ENCODE data around the gene MED29.

Gene MED29

DNA sequence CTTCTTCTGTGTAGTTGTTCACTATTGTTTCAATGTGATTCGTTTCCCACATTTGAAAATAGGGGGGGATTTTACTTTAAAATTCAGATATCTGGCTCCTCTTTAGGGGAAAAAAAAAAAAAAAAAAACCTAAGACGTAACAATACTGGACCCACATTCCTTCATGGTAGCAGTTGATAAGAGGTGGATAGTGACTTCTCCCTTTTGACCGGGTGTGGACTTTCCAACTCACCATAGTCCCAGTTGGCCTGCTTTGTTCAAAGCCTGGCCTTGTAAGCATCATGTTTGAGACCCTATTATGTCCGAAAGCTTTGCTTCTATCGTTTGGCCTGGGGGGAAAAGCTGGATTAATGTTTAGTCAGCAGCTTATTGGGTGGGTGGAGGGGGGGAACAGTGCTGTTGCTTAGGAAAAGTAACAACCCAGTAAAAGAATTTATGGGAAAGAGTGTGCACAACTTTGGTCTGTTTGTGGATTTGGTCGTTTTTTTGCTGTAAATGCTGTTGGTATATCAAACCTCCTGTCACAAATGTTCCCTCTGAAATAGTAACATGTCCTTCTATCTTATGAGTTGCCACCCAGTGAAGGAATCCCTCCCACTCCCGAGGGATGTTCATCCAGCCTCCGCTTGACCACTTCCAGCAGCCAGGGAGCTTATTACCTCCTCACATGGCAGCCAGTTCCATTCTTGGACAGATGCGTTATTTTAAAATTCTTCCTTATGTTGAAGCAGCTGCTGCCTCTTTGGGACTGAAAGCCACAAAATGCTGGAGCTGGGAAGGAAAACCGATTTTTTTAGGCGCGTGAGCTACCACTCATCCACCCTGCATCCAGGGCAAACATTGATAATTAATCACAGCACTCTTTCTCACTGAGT lies 38.6 kb upstream of the MED29 start:
- H3K79me2 ChIP-seq (ENCODE audit: control insufficient read depth, insufficient read depth, low read length, unreplicated experiment) = peaks cover 13% of the 10 kb centered on the region
- no peak overlapping the region for H3K27ac ChIP-seq (ENCODE audit: low read depth, low read length)
- no peak overlapping the region for H3K4me3 ChIP-seq (ENCODE audit: low read depth, low read length)
- H3K4me1 ChIP-seq (ENCODE audit: control insufficient read depth, insufficient read depth, low read length, unreplicated experiment) = peaks cover 9% of the 10 kb centered on the region
- no peak overlapping the region for H2AFZ ChIP-seq (ENCODE audit: low read length, unreplicated experiment)
- H3K36me3 ChIP-seq (ENCODE audit: insufficient read depth, low read length) = peaks cover 8% of the 10 kb centered on the region; the same call in 1 of the 2 replicates
- H3K27me3 ChIP-seq (ENCODE audit: insufficient read depth, low read length) = no peaks in the 10 kb centered on the region

GRCh38 chr19:39355253-39355652 lies 35.9 kb upstream of the MED29 start:
- H2AFZ ChIP-seq (ENCODE audit: low read length, unreplicated experiment) = no peak overlapping the region
- peaks cover 6% of the 10 kb centered on the region for H3K79me2 ChIP-seq (ENCODE audit: control insufficient read depth, insufficient read depth, low read length, unreplicated experiment)
- no peak overlapping the region for H3K27ac ChIP-seq (ENCODE audit: low read depth, low read length)
- no peaks in the 10 kb centered on the region for H3K27me3 ChIP-seq (ENCODE audit: insufficient read depth, low read length)
- H3K4me3 ChIP-seq (ENCODE audit: low read depth, low read length) = no peak overlapping the region
- peaks cover 14% of the 10 kb centered on the region; the same call in 1 of the 2 replicates for H3K36me3 ChIP-seq (ENCODE audit: insufficient read depth, low read length)
- peaks cover 4% of the 10 kb centered on the region for H3K4me1 ChIP-seq (ENCODE audit: control insufficient read depth, insufficient read depth, low read length, unreplicated experiment)

- peaks cover 14% of the 10 kb centered on the region; the same call in 1 of the 2 replicates for H3K36me3 ChIP-seq (ENCODE audit: insufficient read depth, low read length)
- H3K4me1 ChIP-seq (ENCODE audit: control insufficient read depth, insufficient read depth, low read length, unreplicated experiment) = peaks cover 8% of the 10 kb centered on the region
- no peaks in the 10 kb centered on the region for H3K27me3 ChIP-seq (ENCODE audit: insufficient read depth, low read length)
- H3K79me2 ChIP-seq (ENCODE audit: control insufficient read depth, insufficient read depth, low read length, unreplicated experiment) = peaks cover 6% of the 10 kb centered on the region
- H2AFZ ChIP-seq (ENCODE audit: low read length, unreplicated experiment) = no peak overlapping the region
- H3K27ac ChIP-seq (ENCODE audit: low read depth, low read length) = no peak overlapping the region
- H3K4me3 ChIP-seq (ENCODE audit: low read depth, low read length) = no peak overlapping the region
Observed at GRCh38 chr19:39356073-39356472, 35.1 kb upstream of the MED29 start.

DNA sequence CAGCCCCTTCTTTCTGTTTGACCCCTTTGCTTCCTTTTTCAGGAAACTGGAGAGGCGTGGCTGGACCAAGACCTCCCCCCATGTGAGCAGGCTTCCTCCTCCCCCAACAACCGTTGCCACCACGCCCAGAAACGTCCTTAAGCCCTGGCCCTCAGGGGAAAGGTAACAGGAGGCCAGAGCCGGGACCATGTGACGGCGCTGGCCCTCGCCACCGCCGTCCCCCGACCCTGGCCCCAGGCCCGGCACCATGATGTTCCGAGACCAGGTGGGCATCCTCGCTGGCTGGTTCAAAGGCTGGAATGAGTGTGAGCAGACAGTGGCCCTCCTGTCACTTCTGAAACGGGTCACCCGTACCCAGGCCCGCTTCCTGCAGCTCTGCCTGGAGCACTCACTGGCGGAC lies 34.5 kb upstream of the MED29 start:
- no peak overlapping the region for H3K27ac ChIP-seq (ENCODE audit: low read depth, low read length)
- peaks cover 6% of the 10 kb centered on the region for H3K79me2 ChIP-seq (ENCODE audit: control insufficient read depth, insufficient read depth, low read length, unreplicated experiment)
- no peak overlapping the region for H2AFZ ChIP-seq (ENCODE audit: low read length, unreplicated experiment)
- peaks cover 14% of the 10 kb centered on the region; the same call in 1 of the 2 replicates for H3K36me3 ChIP-seq (ENCODE audit: insufficient read depth, low read length)
- H3K27me3 ChIP-seq (ENCODE audit: insufficient read depth, low read length) = no peaks in the 10 kb centered on the region
- peaks cover 5% of the 10 kb centered on the region for H3K4me1 ChIP-seq (ENCODE audit: control insufficient read depth, insufficient read depth, low read length, unreplicated experiment)
- H3K4me3 ChIP-seq (ENCODE audit: low read depth, low read length) = no peak overlapping the region

DNA sequence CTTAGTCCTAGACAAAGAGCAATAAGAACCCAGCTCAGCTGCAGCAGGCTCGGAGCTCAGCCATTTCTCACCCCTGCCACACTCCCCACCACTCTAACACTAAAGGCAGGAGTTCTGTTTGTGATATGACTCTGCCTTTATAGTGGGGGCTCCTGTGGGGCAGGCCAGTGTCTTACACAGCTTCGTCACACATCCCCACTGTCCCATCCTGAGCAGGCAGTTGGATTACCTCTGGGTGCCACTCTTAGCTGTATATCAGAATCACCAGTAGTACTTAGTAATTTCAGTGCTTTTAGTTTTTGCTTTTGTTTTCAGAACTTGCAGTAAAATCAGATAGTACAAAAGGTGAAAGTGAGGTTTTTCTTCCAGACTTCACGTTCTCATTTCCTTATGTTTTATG lies 32.2 kb upstream of the MED29 start:
- H3K27ac ChIP-seq (ENCODE audit: low read depth, low read length) = no peak overlapping the region
- H2AFZ ChIP-seq (ENCODE audit: low read length, unreplicated experiment) = no peak overlapping the region
- H3K4me3 ChIP-seq (ENCODE audit: low read depth, low read length) = no peak overlapping the region
- H3K79me2 ChIP-seq (ENCODE audit: control insufficient read depth, insufficient read depth, low read length, unreplicated experiment) = no peaks in the 10 kb centered on the region
- peaks cover 11% of the 10 kb centered on the region; the same call in 1 of the 2 replicates for H3K36me3 ChIP-seq (ENCODE audit: insufficient read depth, low read length)
- H3K4me1 ChIP-seq (ENCODE audit: control insufficient read depth, insufficient read depth, low read length, unreplicated experiment) = peaks cover 27% of the 10 kb centered on the region
- H3K27me3 ChIP-seq (ENCODE audit: insufficient read depth, low read length) = no peaks in the 10 kb centered on the region

DNA sequence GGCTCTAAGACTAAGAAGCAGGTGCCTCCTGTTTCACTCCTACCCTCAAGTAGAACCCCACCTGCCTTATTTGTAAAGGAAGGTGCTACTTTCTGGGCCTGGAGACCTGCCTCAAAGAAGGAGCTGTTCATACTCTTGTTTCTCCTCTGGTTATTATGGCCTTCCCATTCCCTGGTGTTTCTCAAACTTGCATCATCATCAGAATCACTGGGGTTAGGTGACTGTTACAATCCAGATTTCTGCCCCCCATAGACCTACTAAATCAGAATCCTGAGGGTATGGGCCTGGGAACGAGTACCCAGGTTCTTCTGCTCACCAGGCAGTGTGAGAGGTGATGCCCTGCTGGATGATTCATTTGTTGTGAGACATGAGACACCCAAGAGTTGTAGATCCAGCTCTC lies 30.6 kb upstream of the MED29 start:
- Histone ChIP-seq H3K36me3 (ENCODE audit: insufficient read depth, low read length) (peaks cover 11% of the 10 kb centered on the region; the same call in 1 of the 2 replicates), H3K27me3 (ENCODE audit: insufficient read depth, low read length) (no peaks in the 10 kb centered on the region), H3K27ac (ENCODE audit: low read depth, low read length) (no peak overlapping the region), H2AFZ (ENCODE audit: low read length, unreplicated experiment) (no peak overlapping the region), H3K4me1 (ENCODE audit: control insufficient read depth, insufficient read depth, low read length, unreplicated experiment) (peaks cover 35% of the 10 kb centered on the region), H3K79me2 (ENCODE audit: control insufficient read depth, insufficient read depth, low read length, unreplicated experiment) (no peaks in the 10 kb centered on the region), H3K4me3 (ENCODE audit: low read depth, low read length) (no peak overlapping the region)

DNA sequence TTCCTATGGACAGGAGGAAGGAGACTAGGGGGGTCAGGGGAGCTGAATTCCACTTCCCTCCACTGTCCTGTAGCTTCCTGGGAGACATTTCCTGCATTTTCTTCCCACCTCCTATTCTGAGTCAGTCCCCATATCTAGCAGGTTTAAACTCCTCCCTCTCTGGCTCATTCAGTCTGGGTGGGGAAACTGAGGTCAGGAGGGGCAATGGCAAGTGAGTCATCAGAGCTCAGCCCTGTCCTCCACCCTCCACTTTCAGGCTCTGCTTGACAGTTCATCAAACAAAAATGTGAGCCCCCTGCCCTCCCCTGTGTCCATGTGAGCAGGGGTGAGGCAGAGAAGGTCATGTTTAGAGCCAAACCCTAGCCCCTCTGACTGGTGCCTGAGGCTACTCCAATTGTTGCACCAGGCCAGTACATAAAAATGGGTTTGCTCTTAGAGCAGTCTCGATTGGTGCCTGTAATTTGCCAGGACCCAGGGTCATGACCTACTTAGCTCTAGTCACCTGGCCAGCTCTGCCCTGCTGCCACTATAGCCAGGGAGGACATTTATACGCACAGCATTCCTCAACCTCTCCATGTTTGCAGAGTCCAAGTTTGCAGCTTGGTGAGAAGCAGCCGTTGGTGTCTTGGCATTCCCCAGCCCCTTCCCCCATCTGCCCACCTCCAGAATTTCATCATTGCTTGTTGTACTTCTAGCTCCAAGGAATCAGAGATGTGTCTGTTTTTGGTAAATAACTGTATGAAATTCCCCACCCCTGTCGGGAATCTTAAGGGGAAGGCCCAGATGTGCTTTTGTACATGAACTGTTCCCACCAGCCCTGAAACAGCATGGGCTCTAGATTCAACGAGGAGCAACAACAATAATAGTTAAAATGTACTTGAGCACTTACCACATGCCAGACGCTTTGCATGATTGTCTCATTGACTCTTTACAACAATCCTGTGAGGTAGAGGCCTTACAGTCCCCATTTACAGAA lies 28.2 kb upstream of the MED29 start:
- 0 out of 2 replicates have a peak, but pooled peaks cover 6% of the 10 kb centered on the region for H3K36me3 ChIP-seq (ENCODE audit: insufficient read depth, low read length)
- H3K27ac ChIP-seq (ENCODE audit: low read depth, low read length) = peak overlapping the region; percentile 83
- no peaks in the 10 kb centered on the region for H3K27me3 ChIP-seq (ENCODE audit: insufficient read depth, low read length)
- H3K4me3 ChIP-seq (ENCODE audit: low read depth, low read length) = 0 out of 2 replicates have a peak overlapping the region, but pooled peaks have one; percentile 24
- H2AFZ ChIP-seq (ENCODE audit: low read length, unreplicated experiment) = no peak overlapping the region
- peaks cover 35% of the 10 kb centered on the region for H3K4me1 ChIP-seq (ENCODE audit: control insufficient read depth, insufficient read depth, low read length, unreplicated experiment)
- H3K79me2 ChIP-seq (ENCODE audit: control insufficient read depth, insufficient read depth, low read length, unreplicated experiment) = no peaks in the 10 kb centered on the region

GRCh38 chr19:39363901-39364457 lies 27.2 kb upstream of the MED29 start:
- no peak overlapping the region for H2AFZ ChIP-seq (ENCODE audit: low read length, unreplicated experiment)
- H3K4me1 ChIP-seq (ENCODE audit: control insufficient read depth, insufficient read depth, low read length, unreplicated experiment) = peaks cover 35% of the 10 kb centered on the region
- no peaks in the 10 kb centered on the region for H3K79me2 ChIP-seq (ENCODE audit: control insufficient read depth, insufficient read depth, low read length, unreplicated experiment)
- no peaks in the 10 kb centered on the region for H3K27me3 ChIP-seq (ENCODE audit: insufficient read depth, low read length)
- H3K36me3 ChIP-seq (ENCODE audit: insufficient read depth, low read length) = 0 out of 2 replicates have a peak, but pooled peaks cover 6% of the 10 kb centered on the region
- peak overlapping the region; percentile 83 for H3K27ac ChIP-seq (ENCODE audit: low read depth, low read length)
- peak overlapping the region; percentile 5; the same call in 1 of the 2 replicates for H3K4me3 ChIP-seq (ENCODE audit: low read depth, low read length)

DNA sequence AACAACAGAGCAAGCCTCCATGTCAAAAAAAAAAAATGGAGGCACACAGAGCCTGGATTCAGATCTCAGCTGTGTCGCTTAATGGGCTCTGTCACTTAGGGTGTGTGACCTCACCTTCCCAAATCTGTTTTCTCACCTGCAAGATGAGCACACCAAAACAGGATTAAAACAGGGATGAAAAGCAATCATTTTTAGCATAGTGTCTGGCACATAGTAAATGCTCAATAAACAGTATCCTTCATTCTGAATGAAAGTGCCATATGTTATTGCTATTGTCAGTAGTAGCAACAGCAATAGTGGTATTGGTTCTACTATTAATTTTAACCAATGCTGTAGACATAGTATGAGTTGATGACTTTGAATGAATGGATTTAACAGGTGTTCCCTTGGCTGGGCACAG lies 25.6 kb upstream of the MED29 start:
- H2AFZ ChIP-seq (ENCODE audit: low read length, unreplicated experiment) = no peak overlapping the region
- no peaks in the 10 kb centered on the region for H3K27me3 ChIP-seq (ENCODE audit: insufficient read depth, low read length)
- H3K4me3 ChIP-seq (ENCODE audit: low read depth, low read length) = no peak overlapping the region
- H3K36me3 ChIP-seq (ENCODE audit: insufficient read depth, low read length) = 0 out of 2 replicates have a peak, but pooled peaks cover 2% of the 10 kb centered on the region
- H3K79me2 ChIP-seq (ENCODE audit: control insufficient read depth, insufficient read depth, low read length, unreplicated experiment) = no peaks in the 10 kb centered on the region
- peaks cover 34% of the 10 kb centered on the region for H3K4me1 ChIP-seq (ENCODE audit: control insufficient read depth, insufficient read depth, low read length, unreplicated experiment)
- H3K27ac ChIP-seq (ENCODE audit: low read depth, low read length) = no peak overlapping the region

DNA sequence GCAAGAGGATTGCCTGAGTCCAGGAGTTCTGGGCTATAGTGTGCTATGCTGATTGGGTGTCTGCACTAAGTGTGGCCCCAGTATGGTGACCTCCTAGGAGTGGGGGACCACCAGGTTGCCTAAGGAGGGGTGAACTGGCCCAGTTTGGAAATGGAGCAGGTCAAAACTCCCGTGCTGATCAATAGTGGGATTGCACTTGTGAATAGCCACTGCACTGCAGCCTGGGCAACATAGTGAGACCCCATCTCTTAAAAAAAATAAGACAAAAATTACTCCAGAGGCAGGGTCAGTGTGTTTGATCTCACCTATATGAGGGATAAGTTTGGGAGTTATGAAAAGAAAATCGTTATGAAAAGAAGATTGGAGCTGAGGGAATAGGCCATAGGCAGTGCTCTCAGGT lies 22.0 kb upstream of the MED29 start:
- peaks cover 6% of the 10 kb centered on the region; the same call in 1 of the 2 replicates for H3K36me3 ChIP-seq (ENCODE audit: insufficient read depth, low read length)
- no peaks in the 10 kb centered on the region for H3K27me3 ChIP-seq (ENCODE audit: insufficient read depth, low read length)

More for the DNA sequence above, 22.0 kb upstream of the MED29 start:
- H3K4me3 ChIP-seq (ENCODE audit: low read depth, low read length) = no peak overlapping the region
- peaks cover 24% of the 10 kb centered on the region for H3K4me1 ChIP-seq (ENCODE audit: control insufficient read depth, insufficient read depth, low read length, unreplicated experiment)
- H3K79me2 ChIP-seq (ENCODE audit: control insufficient read depth, insufficient read depth, low read length, unreplicated experiment) = no peaks in the 10 kb centered on the region
- H3K27ac ChIP-seq (ENCODE audit: low read depth, low read length) = no peak overlapping the region
- H2AFZ ChIP-seq (ENCODE audit: low read length, unreplicated experiment) = no peak overlapping the region

All from ACC112 (cell line).